Measurements from ENCODE around the gene PPIP5K1. TPM values are rescaled to one million over a fixed set of nuclear protein-coding genes. Genes with fewer than 3 reads are reported as not detected.
A peak's percentile ranks its signal among the peaks of the same experiment; 100 is the strongest.

Gene PPIP5K1
- total and polyA plus RNA-seq, 9 of the 15 experiments (the other 6 are each of a cell fraction or from before 2014, with no cell fraction given) = 2.5 to 74.6 (median 35.1) TPM

DNA sequence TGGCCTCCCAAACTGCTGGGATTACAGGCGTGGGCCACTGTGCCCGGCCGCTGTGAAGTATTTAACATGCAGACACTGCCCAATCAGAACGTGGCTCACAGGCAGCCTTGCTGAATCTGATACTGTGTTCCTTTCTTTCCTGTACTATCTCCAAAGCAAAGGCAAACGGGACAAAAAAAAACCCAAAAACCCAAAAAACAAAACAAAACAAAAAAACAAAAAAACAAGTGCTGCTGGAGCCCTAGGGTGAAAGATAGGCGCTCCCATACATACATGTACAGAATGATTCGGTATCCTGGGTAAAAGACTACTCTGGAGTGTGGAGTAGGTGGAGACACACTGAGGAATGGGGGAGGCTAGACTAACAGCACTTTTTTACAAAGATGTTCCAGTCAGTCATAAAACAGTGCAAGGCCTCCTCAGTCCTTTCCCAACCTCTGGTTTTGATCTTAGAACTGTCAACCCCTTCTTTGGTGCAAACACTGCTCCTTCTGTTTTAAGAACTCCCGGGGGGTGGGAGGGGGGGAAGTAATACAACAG is 80.3 kb downstream of the PPIP5K1 start (continued):
- TF ChIP-seq, protein P1, sequence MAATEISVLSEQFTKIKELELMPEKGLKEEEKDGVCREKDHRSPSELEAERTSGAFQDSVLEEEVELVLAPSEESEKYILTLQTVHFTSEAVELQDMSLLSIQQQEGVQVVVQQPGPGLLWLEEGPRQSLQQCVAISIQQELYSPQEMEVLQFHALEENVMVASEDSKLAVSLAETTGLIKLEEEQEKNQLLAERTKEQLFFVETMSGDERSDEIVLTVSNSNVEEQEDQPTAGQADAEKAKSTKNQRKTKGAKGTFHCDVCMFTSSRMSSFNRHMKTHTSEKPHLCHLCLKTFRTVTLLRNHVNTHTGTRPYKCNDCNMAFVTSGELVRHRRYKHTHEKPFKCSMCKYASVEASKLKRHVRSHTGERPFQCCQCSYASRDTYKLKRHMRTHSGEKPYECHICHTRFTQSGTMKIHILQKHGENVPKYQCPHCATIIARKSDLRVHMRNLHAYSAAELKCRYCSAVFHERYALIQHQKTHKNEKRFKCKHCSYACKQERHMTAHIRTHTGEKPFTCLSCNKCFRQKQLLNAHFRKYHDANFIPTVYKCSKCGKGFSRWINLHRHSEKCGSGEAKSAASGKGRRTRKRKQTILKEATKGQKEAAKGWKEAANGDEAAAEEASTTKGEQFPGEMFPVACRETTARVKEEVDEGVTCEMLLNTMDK (IDR thresholded peaks at IDR 0.05; ENCODE audit: borderline replicate concordance, insufficient read depth, low read depth, low read length, poor library complexity, severe bottlenecking) = no peak
- TF ChIP-seq CAMTA2 (CRISPR knock-in tag; conservative IDR thresholded peaks at IDR 0.05) = no peak
- TF ChIP-seq ZFP1 (CRISPR knock-in tag; IDR thresholded peaks at IDR 0.05) = no peak
- TF ChIP-seq, protein P2, sequence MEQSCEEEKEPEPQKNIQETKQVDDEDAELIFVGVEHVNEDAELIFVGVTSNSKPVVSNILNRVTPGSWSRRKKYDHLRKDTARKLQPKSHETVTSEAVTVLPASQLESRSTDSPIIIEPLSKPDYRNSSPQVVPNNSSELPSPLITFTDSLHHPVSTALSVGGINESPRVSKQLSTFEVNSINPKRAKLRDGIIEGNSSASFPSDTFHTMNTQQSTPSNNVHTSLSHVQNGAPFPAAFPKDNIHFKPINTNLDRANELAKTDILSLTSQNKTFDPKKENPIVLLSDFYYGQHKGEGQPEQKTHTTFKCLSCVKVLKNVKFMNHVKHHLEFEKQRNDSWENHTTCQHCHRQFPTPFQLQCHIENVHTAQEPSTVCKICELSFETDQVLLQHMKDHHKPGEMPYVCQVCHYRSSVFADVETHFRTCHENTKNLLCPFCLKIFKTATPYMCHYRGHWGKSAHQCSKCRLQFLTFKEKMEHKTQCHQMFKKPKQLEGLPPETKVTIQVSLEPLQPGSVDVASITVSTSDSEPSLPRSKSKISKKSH (CRISPR knock-in tag; IDR thresholded peaks at IDR 0.05) = no peak
- 0 out of 2 replicates have a peak, but pooled peaks have one; percentile 20 for TF ChIP-seq NCOA1 (IDR thresholded peaks at IDR 0.05; ENCODE audit: low read depth)
- TF ChIP-seq CHD4 (IDR thresholded peaks at IDR 0.05; ENCODE audit: insufficient read depth, insufficient replicate concordance, low read depth, low read length, poor library complexity, severe bottlenecking) = no peak
- TF ChIP-seq SPI1 (IDR thresholded peaks at IDR 0.05; ENCODE audit: borderline replicate concordance, low read depth, low read length) = no peak
- 0 out of 2 replicates have a peak, but pooled peaks have one; percentile 62 for TF ChIP-seq ADNP (tag; IDR thresholded peaks at IDR 0.05)
- no peak for TF ChIP-seq ZNF184 (CRISPR knock-in tag; IDR thresholded peaks at IDR 0.05)
- TF ChIP-seq ZNF197 (CRISPR knock-in tag; IDR thresholded peaks at IDR 0.05; ENCODE audit: low read depth) = no peak
- TF ChIP-seq SLC30A9 (CRISPR knock-in tag; IDR thresholded peaks at IDR 0.05) = no peak
- TF ChIP-seq, protein P3, sequence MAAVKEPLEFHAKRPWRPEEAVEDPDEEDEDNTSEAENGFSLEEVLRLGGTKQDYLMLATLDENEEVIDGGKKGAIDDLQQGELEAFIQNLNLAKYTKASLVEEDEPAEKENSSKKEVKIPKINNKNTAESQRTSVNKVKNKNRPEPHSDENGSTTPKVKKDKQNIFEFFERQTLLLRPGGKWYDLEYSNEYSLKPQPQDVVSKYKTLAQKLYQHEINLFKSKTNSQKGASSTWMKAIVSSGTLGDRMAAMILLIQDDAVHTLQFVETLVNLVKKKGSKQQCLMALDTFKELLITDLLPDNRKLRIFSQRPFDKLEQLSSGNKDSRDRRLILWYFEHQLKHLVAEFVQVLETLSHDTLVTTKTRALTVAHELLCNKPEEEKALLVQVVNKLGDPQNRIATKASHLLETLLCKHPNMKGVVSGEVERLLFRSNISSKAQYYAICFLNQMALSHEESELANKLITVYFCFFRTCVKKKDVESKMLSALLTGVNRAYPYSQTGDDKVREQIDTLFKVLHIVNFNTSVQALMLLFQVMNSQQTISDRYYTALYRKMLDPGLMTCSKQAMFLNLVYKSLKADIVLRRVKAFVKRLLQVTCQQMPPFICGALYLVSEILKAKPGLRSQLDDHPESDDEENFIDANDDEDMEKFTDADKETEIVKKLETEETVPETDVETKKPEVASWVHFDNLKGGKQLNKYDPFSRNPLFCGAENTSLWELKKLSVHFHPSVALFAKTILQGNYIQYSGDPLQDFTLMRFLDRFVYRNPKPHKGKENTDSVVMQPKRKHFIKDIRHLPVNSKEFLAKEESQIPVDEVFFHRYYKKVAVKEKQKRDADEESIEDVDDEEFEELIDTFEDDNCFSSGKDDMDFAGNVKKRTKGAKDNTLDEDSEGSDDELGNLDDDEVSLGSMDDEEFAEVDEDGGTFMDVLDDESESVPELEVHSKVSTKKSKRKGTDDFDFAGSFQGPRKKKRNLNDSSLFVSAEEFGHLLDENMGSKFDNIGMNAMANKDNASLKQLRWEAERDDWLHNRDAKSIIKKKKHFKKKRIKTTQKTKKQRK (IDR thresholded peaks at IDR 0.05; ENCODE audit: borderline replicate concordance, low read depth, low read length) = no peak
- peak; percentile 88; the same call in 1 of the 2 replicates for TF ChIP-seq TRIM25 (IDR thresholded peaks at IDR 0.05; ENCODE audit: borderline replicate concordance)
- TF ChIP-seq HDAC1 (IDR thresholded peaks at IDR 0.05) = peak in 1 of 2 experiments; percentile 51; a peak in 1 of 4 replicates
- no peak for TF ChIP-seq SMAD1 (IDR thresholded peaks at IDR 0.05; ENCODE audit: low read depth, low read length, partially characterized antibody)
- TF ChIP-seq KLF10 (CRISPR knock-in tag; IDR thresholded peaks at IDR 0.05) = no peak
- no peak for TF ChIP-seq HNRNPLL (IDR thresholded peaks at IDR 0.05; ENCODE audit: low read depth, low read length, poor library complexity, severe bottlenecking)
- TF ChIP-seq HOXB6 (CRISPR knock-in tag; IDR thresholded peaks at IDR 0.05; ENCODE audit: borderline replicate concordance) = no peak

Data from K562 (cell line).